Astrocyte (in vitro differentiated cells and primary cell): ENCODE data around the gene CD48. TPM values are rescaled to one million over a fixed set of nuclear protein-coding genes. Genes with fewer than 3 reads are reported as not detected.

Source experiments
- DNase-seq: peaks from one replicate; pipeline ENCODE4 v3.0.0-alpha.2; 2010; ENCODE audit warnings: low read depth
- FAIRE-seq: peaks from 2 replicates; lab custom pipeline; 2011; peaks lifted over from hg19 to GRCh38; lab: Jason Lieb, UNC
- H2AFZ ChIP-seq: 2 replicates; pipeline ENCODE4 v1.6.0; 2012; ENCODE audit warnings: low read depth, low read length, inconsistent platforms
- H3K27ac ChIP-seq: 2 replicates; pipeline ENCODE4 v1.5.1; 2011; ENCODE audit warnings: low read depth, low read length, inconsistent platforms
- H3K27me3 ChIP-seq: 2 replicates; pipeline ENCODE4 v1.6.0; 2011; ENCODE audit warnings: low read length, inconsistent platforms; ENCODE audit not compliant: insufficient read depth
- H3K36me3 ChIP-seq: 2 replicates; pipeline ENCODE4 v1.5.1; 2011; ENCODE audit warnings: low read length, inconsistent platforms; ENCODE audit not compliant: insufficient read depth
- H3K4me1 ChIP-seq: 2 replicates; pipeline ENCODE4 v1.5.1; 2011; ENCODE audit warnings: low read length, inconsistent platforms; ENCODE audit not compliant: insufficient read depth
- H3K4me2 ChIP-seq: 2 replicates; pipeline ENCODE4 v1.6.0; 2012; ENCODE audit warnings: low read length, inconsistent platforms
- H3K4me3 ChIP-seq: 2 replicates; pipeline ENCODE4 v1.5.1; 2011; ENCODE audit warnings: low read depth, mild to moderate bottlenecking, low read length, inconsistent platforms; ENCODE audit not compliant: insufficient read depth
- H3K79me2 ChIP-seq: 2 replicates; pipeline ENCODE4 v1.6.0; 2012; ENCODE audit warnings: mild to moderate bottlenecking, low read length, inconsistent platforms; ENCODE audit not compliant: insufficient read depth
- H3K9ac ChIP-seq: 2 replicates; pipeline ENCODE4 v1.6.0; 2012; ENCODE audit warnings: mild to moderate bottlenecking, low read length, inconsistent platforms
- H3K9me3 ChIP-seq: 2 replicates; pipeline ENCODE4 v1.5.1; 2012; ENCODE audit warnings: low read depth, mild to moderate bottlenecking, low read length, inconsistent platforms; ENCODE audit not compliant: insufficient read depth
- H4K20me1 ChIP-seq: 2 replicates; pipeline ENCODE4 v1.6.0; 2012; ENCODE audit warnings: low read length, inconsistent platforms; ENCODE audit not compliant: insufficient read depth
- H3K27ac Mint-ChIP-seq: one replicate; pipeline ENCODE4 v1.8.0; 2021; ENCODE audit warnings: mild to moderate bottlenecking, mixed read lengths; ENCODE audit not compliant: unreplicated experiment
- H3K27me3 Mint-ChIP-seq: one replicate; pipeline ENCODE4 v1.8.0; 2021; ENCODE audit warnings: low read depth, mixed read lengths; ENCODE audit not compliant: unreplicated experiment
- H3K36me3 Mint-ChIP-seq: one replicate; pipeline ENCODE4 v1.8.0; 2021; ENCODE audit warnings: low read depth, mixed read lengths; ENCODE audit not compliant: unreplicated experiment
- H3K4me1 Mint-ChIP-seq: one replicate; pipeline ENCODE4 v1.8.0; 2021; ENCODE audit warnings: low read depth, mixed read lengths; ENCODE audit not compliant: unreplicated experiment
- H3K4me3 Mint-ChIP-seq: one replicate; pipeline ENCODE4 v1.8.0; 2021; ENCODE audit warnings: mild to moderate bottlenecking, moderate library complexity, mixed read lengths; ENCODE audit not compliant: unreplicated experiment
- H3K9me3 Mint-ChIP-seq: one replicate; pipeline ENCODE4 v1.8.0; 2021; ENCODE audit warnings: mild to moderate bottlenecking, mixed read lengths; ENCODE audit not compliant: unreplicated experiment
- EZH2 ChIP-seq: IDR thresholded peaks from 2 replicates; pipeline ENCODE4 v1.6.1; 2012; ENCODE audit warnings: mild to moderate bottlenecking, low read length, inconsistent platforms; ENCODE audit not compliant: insufficient read depth
- total RNA-seq: library from RNA; stranded (reverse); gene quantifications from 2 replicates; pipeline ENCODE4 v1.2.1, GENCODE V29; 2021
- TF ChIP-seq, protein P1 (sequence below): IDR thresholded peaks from 2 replicates; pipeline ENCODE4 v1.5.1; 2011; ENCODE audit warnings: low read depth, mild to moderate bottlenecking, inconsistent platforms, low read length, moderate library complexity; ENCODE audit not compliant: insufficient read depth

CD48 gene
- total RNA-seq, 1 donor from 2014 or later = not detected

DNA sequence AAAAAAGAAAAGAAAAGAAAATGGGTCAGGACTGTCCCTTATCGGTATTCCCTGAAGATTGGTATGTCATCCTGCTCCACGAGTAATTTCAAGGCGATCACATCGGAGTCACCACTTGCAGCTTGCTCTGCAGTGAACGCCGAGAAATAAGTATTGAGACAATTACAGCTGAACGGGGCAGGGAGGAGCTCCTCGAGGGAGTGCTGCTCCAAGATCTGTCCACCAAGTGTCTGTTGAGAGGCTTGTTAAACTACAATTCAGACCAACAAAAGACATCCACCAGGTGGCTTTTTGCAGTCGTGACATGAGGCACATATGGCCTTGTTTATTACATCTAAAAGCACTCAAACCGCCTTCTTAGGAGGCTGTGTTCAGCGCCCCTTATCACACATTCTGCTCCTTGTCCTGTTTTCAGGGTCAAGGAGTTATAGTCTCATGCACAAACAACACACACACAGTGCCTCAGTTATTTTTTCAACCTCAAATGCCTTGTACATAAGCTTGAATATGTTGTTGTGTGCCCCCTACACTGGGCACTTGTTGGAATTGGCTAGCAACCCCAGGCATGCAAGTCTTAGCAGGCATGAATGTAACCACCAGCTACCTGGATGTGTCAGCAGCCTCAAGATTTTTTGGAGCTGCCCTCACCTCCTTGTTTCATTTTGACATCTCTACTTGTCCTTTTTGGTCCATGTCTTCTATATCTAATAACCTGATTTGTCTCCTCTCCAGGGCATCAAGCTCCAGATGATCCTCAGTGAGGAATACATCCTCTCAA is 13.0 kb upstream of the CD48 start:
- no peak overlapping the region for H3K27ac Mint-ChIP-seq
- Histone ChIP-seq H3K9me3 (no peaks in the 10 kb centered on the region), H3K36me3 (no peaks in the 10 kb centered on the region), H3K4me3 (no peak overlapping the region), H3K79me2 (no peaks in the 10 kb centered on the region), H3K9ac (no peak overlapping the region), H3K4me1 (no peaks in the 10 kb centered on the region), H4K20me1 (no peaks in the 10 kb centered on the region), H3K27me3 (peaks cover 3% of the 10 kb centered on the region), H3K27ac (no peak overlapping the region), H3K4me2 (no peak overlapping the region), H2AFZ (no peak overlapping the region)
- no peak for TF ChIP-seq EZH2
- TF ChIP-seq, protein P1, sequence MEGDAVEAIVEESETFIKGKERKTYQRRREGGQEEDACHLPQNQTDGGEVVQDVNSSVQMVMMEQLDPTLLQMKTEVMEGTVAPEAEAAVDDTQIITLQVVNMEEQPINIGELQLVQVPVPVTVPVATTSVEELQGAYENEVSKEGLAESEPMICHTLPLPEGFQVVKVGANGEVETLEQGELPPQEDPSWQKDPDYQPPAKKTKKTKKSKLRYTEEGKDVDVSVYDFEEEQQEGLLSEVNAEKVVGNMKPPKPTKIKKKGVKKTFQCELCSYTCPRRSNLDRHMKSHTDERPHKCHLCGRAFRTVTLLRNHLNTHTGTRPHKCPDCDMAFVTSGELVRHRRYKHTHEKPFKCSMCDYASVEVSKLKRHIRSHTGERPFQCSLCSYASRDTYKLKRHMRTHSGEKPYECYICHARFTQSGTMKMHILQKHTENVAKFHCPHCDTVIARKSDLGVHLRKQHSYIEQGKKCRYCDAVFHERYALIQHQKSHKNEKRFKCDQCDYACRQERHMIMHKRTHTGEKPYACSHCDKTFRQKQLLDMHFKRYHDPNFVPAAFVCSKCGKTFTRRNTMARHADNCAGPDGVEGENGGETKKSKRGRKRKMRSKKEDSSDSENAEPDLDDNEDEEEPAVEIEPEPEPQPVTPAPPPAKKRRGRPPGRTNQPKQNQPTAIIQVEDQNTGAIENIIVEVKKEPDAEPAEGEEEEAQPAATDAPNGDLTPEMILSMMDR = no peak
- H3K9me3 Mint-ChIP-seq = no peaks in the 10 kb centered on the region
- FAIRE-seq (no peak), DNase-seq (no peak)
- H3K4me3 Mint-ChIP-seq = no peak overlapping the region
- no peaks in the 10 kb centered on the region for H3K36me3 Mint-ChIP-seq
- peaks cover 3% of the 10 kb centered on the region for H3K27me3 Mint-ChIP-seq
- peaks cover 10% of the 10 kb centered on the region for H3K4me1 Mint-ChIP-seq

DNA sequence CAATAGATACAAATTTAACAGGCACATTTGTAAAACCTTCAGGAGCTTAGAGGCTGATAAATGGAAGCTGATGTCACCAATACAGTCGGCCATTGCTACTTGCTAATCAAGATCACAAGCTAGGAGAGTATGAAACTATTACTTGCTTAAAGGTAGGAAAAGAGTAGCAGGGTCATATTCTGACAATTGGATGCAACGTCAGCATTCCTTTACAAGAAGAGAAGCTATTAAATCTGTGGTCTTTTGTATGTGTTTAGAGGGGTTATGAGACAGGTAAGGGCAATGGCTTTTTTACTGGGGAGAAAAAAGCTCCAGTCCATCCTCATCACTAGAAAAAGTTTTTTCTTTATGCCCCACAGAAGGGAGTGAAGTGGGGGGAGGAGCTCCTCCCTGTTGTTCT is 11.7 kb upstream of the CD48 start:
- no peak overlapping the region for H2AFZ ChIP-seq
- no peak overlapping the region for H3K27ac Mint-ChIP-seq
- H3K4me2 ChIP-seq = no peak overlapping the region
- TF ChIP-seq EZH2 = no peak
- TF ChIP-seq, protein P1 = no peak
- H3K27me3 Mint-ChIP-seq = peaks cover 3% of the 10 kb centered on the region
- no peak for DNase-seq
- no peak overlapping the region for H3K4me3 ChIP-seq
- no peaks in the 10 kb centered on the region for H3K36me3 Mint-ChIP-seq
- no peaks in the 10 kb centered on the region for H3K4me1 ChIP-seq
- no peak for FAIRE-seq
- no peaks in the 10 kb centered on the region for H3K9me3 ChIP-seq
- H3K4me1 Mint-ChIP-seq = peaks cover 10% of the 10 kb centered on the region
- H3K79me2 ChIP-seq = no peaks in the 10 kb centered on the region
- no peaks in the 10 kb centered on the region for H3K36me3 ChIP-seq
- no peaks in the 10 kb centered on the region for H4K20me1 ChIP-seq
- H3K9ac ChIP-seq = no peak overlapping the region
- no peak overlapping the region for H3K4me3 Mint-ChIP-seq
- H3K9me3 Mint-ChIP-seq = no peaks in the 10 kb centered on the region
- H3K27ac ChIP-seq = no peak overlapping the region
- no peaks in the 10 kb centered on the region for H3K27me3 ChIP-seq

DNA sequence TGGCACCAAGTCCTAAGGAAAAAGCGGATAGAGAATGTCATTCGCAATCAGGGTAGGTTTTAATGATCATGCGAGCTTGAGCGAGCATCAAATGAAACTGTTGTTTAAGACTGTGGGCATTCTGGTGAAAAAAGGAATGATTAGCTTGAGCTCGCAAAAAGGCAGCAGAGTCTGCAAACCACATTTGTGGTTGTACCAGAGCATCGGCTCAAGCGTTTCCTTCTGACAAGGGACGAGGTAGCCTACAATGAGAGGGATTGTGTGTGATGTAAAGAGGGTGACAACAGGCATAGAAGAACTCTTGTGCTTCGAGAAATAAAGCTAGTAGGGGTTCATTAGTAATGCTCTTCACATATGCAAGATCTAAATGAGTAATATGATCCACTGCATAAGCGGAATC is 11.1 kb upstream of the CD48 start:
- H3K4me1 Mint-ChIP-seq = peaks cover 11% of the 10 kb centered on the region
- H3K79me2 ChIP-seq = no peaks in the 10 kb centered on the region
- no peak overlapping the region for H3K27ac Mint-ChIP-seq
- no peaks in the 10 kb centered on the region for H3K9me3 ChIP-seq
- H3K27me3 Mint-ChIP-seq = peaks cover 5% of the 10 kb centered on the region
- H3K27me3 ChIP-seq = no peaks in the 10 kb centered on the region
- TF ChIP-seq, protein P1 = no peak
- TF ChIP-seq EZH2 = no peak
- no peak overlapping the region for H3K27ac ChIP-seq
- H3K36me3 Mint-ChIP-seq = no peaks in the 10 kb centered on the region
- H3K36me3 ChIP-seq = no peaks in the 10 kb centered on the region
- no peak overlapping the region for H3K4me3 ChIP-seq
- no peak overlapping the region for H3K9ac ChIP-seq
- FAIRE-seq (no peak), DNase-seq (no peak)
- H3K4me1 ChIP-seq = no peaks in the 10 kb centered on the region
- no peak overlapping the region for H3K4me3 Mint-ChIP-seq
- no peaks in the 10 kb centered on the region for H3K9me3 Mint-ChIP-seq
- H3K4me2 ChIP-seq = no peak overlapping the region
- H4K20me1 ChIP-seq = no peaks in the 10 kb centered on the region
- no peak overlapping the region for H2AFZ ChIP-seq
